H1 (cell line): ENCODE data around the gene RFT1. TPM values are rescaled to one million over a fixed set of nuclear protein-coding genes. Genes with fewer than 3 reads are reported as not detected.

ENCODE experiments used
- FOSL1 ChIP-seq: IDR thresholded peaks from 2 replicates; pipeline ENCODE4 v1.6.1; 2011; ENCODE audit warnings: mild to moderate bottlenecking, low read depth, low read length, moderate library complexity; ENCODE audit not compliant: insufficient read depth
- GTF2F1 ChIP-seq: IDR thresholded peaks from 2 replicates; pipeline ENCODE4 v1.6.1; 2012; ENCODE audit warnings: low read depth, low read length, improper control_type of control experiment, borderline replicate concordance
- SIRT6 ChIP-seq: IDR thresholded peaks from one replicate; pipeline ENCODE4 v1.7.1; 2012; ENCODE audit warnings: low read length, inconsistent platforms
- SUZ12 ChIP-seq: fragments of 200-600 bp; sonication (generic); IDR thresholded peaks from 2 replicates; pipeline ENCODE4 v1.6.1; 2012; ENCODE audit warnings: mild to moderate bottlenecking, inconsistent platforms, low read length, moderate library complexity, mixed read lengths
- TCF12 ChIP-seq: IDR thresholded peaks from 2 replicates; pipeline ENCODE4 v1.6.1; 2011; ENCODE audit warnings: low read depth, mild to moderate bottlenecking, low read length
- polyA plus RNA-seq, 7 experiments: library from polyadenylated mRNA; depleted of rRNA in 3 of 7; stranded (reverse) in 5 of 7; unstranded in 2 of 7; fragments of >200 nt in 5 of 7; fragments of 200-250 nt in 2 of 7; gene quantifications; 1 replicate in 5 of 7; 2 replicates in 1 of 7; 4 replicates in 1 of 7; pipeline versions ENCODE4 v1.2.1 to v1.2.3, GENCODE V29; 2011 to 2013; ENCODE audit warnings: missing spikeins in 2 of 7, mixed read lengths in 2 of 7
- total RNA-seq: library from RNA; stranded (reverse); fragmentation: NEBNext Ultra II Directional; extraction: Animal tissue kit (Norgen Biotek cat#: 25700); gene quantifications from 2 replicates; pipeline ENCODE4 v1.2.1, GENCODE V29; 2021

RFT1 gene
- total and polyA plus RNA-seq, 2 of the 8 experiments (the other 6 are each of a cell fraction or from before 2014, with no cell fraction given): 27.7 to 42.4 TPM

GRCh38 chr3:53130179-53131061 lies at the start of gene RFT1 (continued):
- TF ChIP-seq SIRT6: no peak
- TF ChIP-seq FOSL1: no peak
- peak; percentile 78; the same call in 1 of the 2 replicates for TF ChIP-seq GTF2F1
- TF ChIP-seq SUZ12: no peak
- TF ChIP-seq TCF12: no peak
